ENCODE measurements around the gene C5orf34.

Gene C5orf34

GRCh38 chr5:43543434-43543833 lies 28.5 kb upstream of the C5orf34 start:
- no peaks in the 10 kb centered on the region for H3K27me3 ChIP-seq (ENCODE audit: control insufficient read depth, low read length)
- H3K79me2 ChIP-seq (ENCODE audit: control insufficient read depth, low read length) = peaks cover 28% of the 10 kb centered on the region
- no peak overlapping the region for H3K27ac ChIP-seq (ENCODE audit: low read depth, low read length)
- H3K4me3 ChIP-seq (ENCODE audit: low read length) = no peak overlapping the region
- H3K4me2 ChIP-seq (ENCODE audit: low read length) = no peak overlapping the region
- peaks cover 6% of the 10 kb centered on the region for H3K4me1 ChIP-seq (ENCODE audit: control insufficient read depth, low read length)
- H3K9me2 ChIP-seq (replicated peaks; ENCODE audit: control insufficient read depth, low read length) = no peaks in the 10 kb centered on the region
- peaks cover 5% of the 10 kb centered on the region; the same call in 1 of the 2 replicates for H4K20me1 ChIP-seq (ENCODE audit: control insufficient read depth, insufficient read depth, low read depth, low read length)
- H3F3A ChIP-seq (ENCODE audit: control insufficient read depth, insufficient read depth) = peaks cover 5% of the 10 kb centered on the region
- H3K9me3 ChIP-seq (ENCODE audit: control insufficient read depth, insufficient read depth, low read length) = no peaks in the 10 kb centered on the region
- TF ChIP-seq EZH2phosphoT487 (IDR thresholded peaks at IDR 0.05; ENCODE audit: borderline replicate concordance, low read length) = no peak
- TF ChIP-seq, protein P1, sequence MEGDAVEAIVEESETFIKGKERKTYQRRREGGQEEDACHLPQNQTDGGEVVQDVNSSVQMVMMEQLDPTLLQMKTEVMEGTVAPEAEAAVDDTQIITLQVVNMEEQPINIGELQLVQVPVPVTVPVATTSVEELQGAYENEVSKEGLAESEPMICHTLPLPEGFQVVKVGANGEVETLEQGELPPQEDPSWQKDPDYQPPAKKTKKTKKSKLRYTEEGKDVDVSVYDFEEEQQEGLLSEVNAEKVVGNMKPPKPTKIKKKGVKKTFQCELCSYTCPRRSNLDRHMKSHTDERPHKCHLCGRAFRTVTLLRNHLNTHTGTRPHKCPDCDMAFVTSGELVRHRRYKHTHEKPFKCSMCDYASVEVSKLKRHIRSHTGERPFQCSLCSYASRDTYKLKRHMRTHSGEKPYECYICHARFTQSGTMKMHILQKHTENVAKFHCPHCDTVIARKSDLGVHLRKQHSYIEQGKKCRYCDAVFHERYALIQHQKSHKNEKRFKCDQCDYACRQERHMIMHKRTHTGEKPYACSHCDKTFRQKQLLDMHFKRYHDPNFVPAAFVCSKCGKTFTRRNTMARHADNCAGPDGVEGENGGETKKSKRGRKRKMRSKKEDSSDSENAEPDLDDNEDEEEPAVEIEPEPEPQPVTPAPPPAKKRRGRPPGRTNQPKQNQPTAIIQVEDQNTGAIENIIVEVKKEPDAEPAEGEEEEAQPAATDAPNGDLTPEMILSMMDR (IDR thresholded peaks at IDR 0.05; ENCODE audit: low read depth, low read length, poor library complexity, severe bottlenecking) = no peak
- peaks cover 91% of the 10 kb centered on the region for H3K36me3 ChIP-seq (ENCODE audit: control insufficient read depth, low read length)

GRCh38 chr5:43540746-43541145 lies 25.8 kb upstream of the C5orf34 start:
- Histone ChIP-seq H3K9me2 (replicated peaks; ENCODE audit: control insufficient read depth, low read length) (no peaks in the 10 kb centered on the region), H3K9me3 (ENCODE audit: control insufficient read depth, insufficient read depth, low read length) (no peaks in the 10 kb centered on the region), H3K4me2 (ENCODE audit: low read length) (no peak overlapping the region), H3K27me3 (ENCODE audit: control insufficient read depth, low read length) (no peaks in the 10 kb centered on the region), H4K20me1 (ENCODE audit: control insufficient read depth, insufficient read depth, low read depth, low read length) (peaks cover 5% of the 10 kb centered on the region; the same call in 1 of the 2 replicates), H3K4me1 (ENCODE audit: control insufficient read depth, low read length) (peaks cover 7% of the 10 kb centered on the region), H3K27ac (ENCODE audit: low read depth, low read length) (no peak overlapping the region), H3K79me2 (ENCODE audit: control insufficient read depth, low read length) (peaks cover 18% of the 10 kb centered on the region), H3F3A (ENCODE audit: control insufficient read depth, insufficient read depth) (peaks cover 5% of the 10 kb centered on the region), H3K4me3 (ENCODE audit: low read length) (no peak overlapping the region), H3K36me3 (ENCODE audit: control insufficient read depth, low read length) (peaks cover 90% of the 10 kb centered on the region)
- TF ChIP-seq, protein P1 (IDR thresholded peaks at IDR 0.05; ENCODE audit: low read depth, low read length, poor library complexity, severe bottlenecking) = no peak
- TF ChIP-seq EZH2phosphoT487 (IDR thresholded peaks at IDR 0.05; ENCODE audit: borderline replicate concordance, low read length) = no peak

GRCh38 chr5:43536972-43537371 lies 22.0 kb upstream of the C5orf34 start:
- peaks cover 8% of the 10 kb centered on the region for H3F3A ChIP-seq (ENCODE audit: control insufficient read depth, insufficient read depth)
- peaks cover 7% of the 10 kb centered on the region for H3K4me1 ChIP-seq (ENCODE audit: control insufficient read depth, low read length)
- no peaks in the 10 kb centered on the region for H4K20me1 ChIP-seq (ENCODE audit: control insufficient read depth, insufficient read depth, low read depth, low read length)
- H3K27ac ChIP-seq (ENCODE audit: low read depth, low read length) = no peak overlapping the region
- H3K4me3 ChIP-seq (ENCODE audit: low read length) = no peak overlapping the region
- TF ChIP-seq, protein P1 (IDR thresholded peaks at IDR 0.05; ENCODE audit: low read depth, low read length, poor library complexity, severe bottlenecking) = no peak
- TF ChIP-seq EZH2phosphoT487 (IDR thresholded peaks at IDR 0.05; ENCODE audit: borderline replicate concordance, low read length) = no peak
- peaks cover 92% of the 10 kb centered on the region for H3K36me3 ChIP-seq (ENCODE audit: control insufficient read depth, low read length)
- H3K9me3 ChIP-seq (ENCODE audit: control insufficient read depth, insufficient read depth, low read length) = no peaks in the 10 kb centered on the region
- H3K9me2 ChIP-seq (replicated peaks; ENCODE audit: control insufficient read depth, low read length) = no peaks in the 10 kb centered on the region
- no peak overlapping the region for H3K4me2 ChIP-seq (ENCODE audit: low read length)
- H3K79me2 ChIP-seq (ENCODE audit: control insufficient read depth, low read length) = peaks cover 8% of the 10 kb centered on the region
- no peaks in the 10 kb centered on the region for H3K27me3 ChIP-seq (ENCODE audit: control insufficient read depth, low read length)
